SK-N-MC (cell line): ENCODE results near the gene HOXC11.

Experiments
- FOXP2 ChIP-seq: optimal IDR thresholded peaks from 2 replicates; pipeline ENCODE3; 2011; ENCODE audit warnings: mild to moderate bottlenecking, moderate library complexity; ENCODE audit not compliant: insufficient read depth; ENCODE audit errors: extremely low read length, control extremely low read depth
- POLR2AphosphoS5 ChIP-seq: IDR thresholded peaks from 2 replicates; pipeline ENCODE4 v1.6.1; 2012; ENCODE audit warnings: mild to moderate bottlenecking, low read depth, low read length, borderline replicate concordance

GRCh38 chr12:54010972-54011664 lies 38.2 kb downstream of the HOXC11 start:
- TF ChIP-seq FOXP2 = no peak
- no peak for TF ChIP-seq POLR2AphosphoS5
